Measurements from ENCODE around the gene ADNP.

GRCh38 chr20:50959543-50960126 is 28.4 kb upstream of the ADNP start:
- TF ChIP-seq REST (IDR thresholded peaks at IDR 0.05; ENCODE audit: low read depth, low read length) (no peak), NFYB (IDR thresholded peaks at IDR 0.05; ENCODE audit: insufficient read depth, low read depth, low read length) (no peak), ATF3 (IDR thresholded peaks at IDR 0.05; ENCODE audit: borderline replicate concordance, extremely low read depth, low read depth, low read length) (no peak), BHLHE40 (IDR thresholded peaks at IDR 0.05; ENCODE audit: borderline replicate concordance in 1 of 2, low read depth in 2 of 2, low read length in 1 of 2) (no peak), BCL3 (IDR thresholded peaks at IDR 0.05; ENCODE audit: borderline replicate concordance, insufficient read depth, low read depth, low read length, poor library complexity, severe bottlenecking) (no peak)
- TF ChIP-seq, protein P1, sequence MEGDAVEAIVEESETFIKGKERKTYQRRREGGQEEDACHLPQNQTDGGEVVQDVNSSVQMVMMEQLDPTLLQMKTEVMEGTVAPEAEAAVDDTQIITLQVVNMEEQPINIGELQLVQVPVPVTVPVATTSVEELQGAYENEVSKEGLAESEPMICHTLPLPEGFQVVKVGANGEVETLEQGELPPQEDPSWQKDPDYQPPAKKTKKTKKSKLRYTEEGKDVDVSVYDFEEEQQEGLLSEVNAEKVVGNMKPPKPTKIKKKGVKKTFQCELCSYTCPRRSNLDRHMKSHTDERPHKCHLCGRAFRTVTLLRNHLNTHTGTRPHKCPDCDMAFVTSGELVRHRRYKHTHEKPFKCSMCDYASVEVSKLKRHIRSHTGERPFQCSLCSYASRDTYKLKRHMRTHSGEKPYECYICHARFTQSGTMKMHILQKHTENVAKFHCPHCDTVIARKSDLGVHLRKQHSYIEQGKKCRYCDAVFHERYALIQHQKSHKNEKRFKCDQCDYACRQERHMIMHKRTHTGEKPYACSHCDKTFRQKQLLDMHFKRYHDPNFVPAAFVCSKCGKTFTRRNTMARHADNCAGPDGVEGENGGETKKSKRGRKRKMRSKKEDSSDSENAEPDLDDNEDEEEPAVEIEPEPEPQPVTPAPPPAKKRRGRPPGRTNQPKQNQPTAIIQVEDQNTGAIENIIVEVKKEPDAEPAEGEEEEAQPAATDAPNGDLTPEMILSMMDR (IDR thresholded peaks at IDR 0.05 in 2 of 3, conservative IDR thresholded peaks at IDR 0.05 in 1 of 3; ENCODE audit: control insufficient read depth in 2 of 3, extremely low read depth in 1 of 3, insufficient read depth in 1 of 3, low read depth in 3 of 3, low read length in 3 of 3) = no peak
- TF ChIP-seq, protein P2, sequence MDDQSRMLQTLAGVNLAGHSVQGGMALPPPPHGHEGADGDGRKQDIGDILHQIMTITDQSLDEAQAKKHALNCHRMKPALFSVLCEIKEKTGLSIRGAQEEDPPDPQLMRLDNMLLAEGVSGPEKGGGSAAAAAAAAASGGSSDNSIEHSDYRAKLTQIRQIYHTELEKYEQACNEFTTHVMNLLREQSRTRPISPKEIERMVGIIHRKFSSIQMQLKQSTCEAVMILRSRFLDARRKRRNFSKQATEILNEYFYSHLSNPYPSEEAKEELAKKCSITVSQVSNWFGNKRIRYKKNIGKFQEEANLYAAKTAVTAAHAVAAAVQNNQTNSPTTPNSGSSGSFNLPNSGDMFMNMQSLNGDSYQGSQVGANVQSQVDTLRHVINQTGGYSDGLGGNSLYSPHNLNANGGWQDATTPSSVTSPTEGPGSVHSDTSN (IDR thresholded peaks at IDR 0.05; ENCODE audit: insufficient replicate concordance, low read depth, low read length) = no peak

Data from GM12878 (cell line).